ENCODE data around the gene TNIK. TPM values are rescaled to one million over a fixed set of nuclear protein-coding genes. Genes with fewer than 3 reads are reported as not detected.

The TNIK gene
- total RNA-seq, 4 donors from 2014 or later = 32.9 to 52.0 (median 40.2) TPM

DNA sequence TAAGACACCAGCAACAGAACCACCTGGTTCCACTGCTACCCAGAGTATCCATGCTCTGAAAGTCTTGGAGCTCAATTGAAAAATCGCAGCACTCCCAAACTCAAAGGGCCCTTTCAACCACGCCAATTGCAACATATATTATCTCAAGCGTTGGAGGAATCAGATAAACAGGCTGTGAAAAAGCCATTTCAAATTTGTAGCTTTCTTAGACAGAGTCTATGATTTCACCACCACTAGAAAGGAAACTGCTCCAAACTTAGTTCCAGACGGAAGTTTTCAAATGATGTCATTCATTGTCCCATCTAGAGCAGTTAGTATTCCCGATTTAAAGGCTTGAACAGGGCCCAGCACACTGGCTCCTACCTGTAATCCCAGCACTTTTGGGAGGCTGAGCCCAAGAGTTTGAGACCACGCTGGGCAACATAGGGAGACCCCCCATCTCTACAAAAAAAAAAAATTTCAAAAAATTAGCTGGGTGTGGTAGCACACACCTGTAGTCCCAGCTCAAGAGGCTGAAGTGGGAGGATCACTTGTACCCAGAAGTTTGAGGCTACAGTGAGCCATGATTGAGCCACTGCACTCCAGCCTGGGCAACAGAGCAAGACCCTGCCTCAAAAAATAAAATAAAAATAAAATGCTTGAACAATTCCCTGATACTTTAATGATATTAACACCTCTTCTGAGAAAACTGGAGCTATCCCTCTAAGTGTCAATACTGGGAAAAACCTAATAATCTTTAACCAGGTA, 16.8 kb downstream of the TNIK start:
- Histone ChIP-seq H3K4me1 (peaks cover 0 to 12% (median 0%) of the 10 kb centered on the region in 4 donors), H3K27ac (no peak overlapping the region), H3K36me3 (no peaks in the 10 kb centered on the region), H3K9me3 (no peaks in the 10 kb centered on the region), H3K4me3 (no peak overlapping the region), H3K27me3 (no peaks in the 10 kb centered on the region)
- no peak for TF ChIP-seq POLR2AphosphoS5 (IDR thresholded peaks at IDR 0.05)
- no peak for TF ChIP-seq POLR2A (IDR thresholded peaks at IDR 0.05)
- TF ChIP-seq CTCF (IDR thresholded peaks at IDR 0.05) = no peak
- no peak for TF ChIP-seq EP300 (IDR thresholded peaks at IDR 0.05; ENCODE audit: low read depth)
- intact Hi-C loops (cut with DNase I; ENCODE audit: low total_unique reads) (no loop called here), in situ Hi-C loops (cut with MboI; ENCODE audit: low pct_ligation_motif_present in 1 of 4, low pct_unique_long_range_greater_than_20kb in 1 of 4, low sequenced_read_pairs in 3 of 4) (no loop called here)
- no peak for DNase-seq
- 66 to 73% methylated on average over 2 to 6 of the region's 6 CpGs for WGBS, 2 donors (ENCODE audit: low coverage in 1 of 2)

- Histone ChIP-seq H3K27ac (no peak overlapping the region), H3K4me3 (no peak overlapping the region), H3K4me1 (peaks cover 0 to 12% (median 3%) of the 10 kb centered on the region in 4 donors), H3K27me3 (no peaks in the 10 kb centered on the region), H3K9me3 (no peaks in the 10 kb centered on the region), H3K36me3 (no peaks in the 10 kb centered on the region)
- intact Hi-C loops (cut with DNase I; ENCODE audit: low total_unique reads) (no loop called here), in situ Hi-C loops (cut with MboI; ENCODE audit: low pct_ligation_motif_present in 1 of 4, low pct_unique_long_range_greater_than_20kb in 1 of 4, low sequenced_read_pairs in 3 of 4) (no loop called here)
- whole genome bisulfite sequencing, 2 donors (ENCODE audit: low coverage in 1 of 2) = 70 to 79% methylated on average over 2 of the region's 2 CpGs
- DNase-seq = no peak
- TF ChIP-seq POLR2A (IDR thresholded peaks at IDR 0.05) (no peak), POLR2AphosphoS5 (IDR thresholded peaks at IDR 0.05) (no peak), EP300 (IDR thresholded peaks at IDR 0.05; ENCODE audit: low read depth) (no peak), CTCF (IDR thresholded peaks at IDR 0.05) (no peak)
These were observed 18.0 kb downstream of the TNIK start for GRCh38 chr3:171442184-171442583.

DNA sequence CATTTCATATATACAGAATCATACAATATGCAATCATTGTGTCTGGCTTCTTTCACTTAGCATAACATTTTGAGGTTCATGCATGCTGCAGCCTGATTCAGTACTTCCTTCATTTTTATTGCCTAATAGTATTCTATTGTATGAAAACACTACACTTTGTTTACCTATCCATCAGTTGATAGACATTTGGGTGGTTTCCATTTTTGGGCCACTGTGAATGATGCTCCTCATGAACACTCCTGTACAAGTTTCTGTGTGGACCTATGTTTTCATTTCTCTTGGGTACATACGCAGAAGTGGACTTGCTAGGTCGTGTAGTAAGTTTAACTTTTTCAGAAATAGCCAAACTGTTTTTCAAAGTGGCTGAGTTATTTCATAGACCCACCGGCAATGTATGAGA, 18.8 kb downstream of the TNIK start:
- no peak for DNase-seq
- Histone ChIP-seq H3K4me1 (peaks cover 0 to 12% (median 3%) of the 10 kb centered on the region in 4 donors), H3K36me3 (no peaks in the 10 kb centered on the region), H3K9me3 (no peaks in the 10 kb centered on the region), H3K27me3 (no peaks in the 10 kb centered on the region), H3K4me3 (no peak overlapping the region), H3K27ac (no peak overlapping the region)
- no peak for TF ChIP-seq POLR2A (IDR thresholded peaks at IDR 0.05)
- TF ChIP-seq POLR2AphosphoS5 (IDR thresholded peaks at IDR 0.05) = no peak
- TF ChIP-seq EP300 (IDR thresholded peaks at IDR 0.05; ENCODE audit: low read depth) = no peak
- TF ChIP-seq CTCF (IDR thresholded peaks at IDR 0.05) = no peak
- intact Hi-C loops (cut with DNase I; ENCODE audit: low total_unique reads) (no loop called here), in situ Hi-C loops (cut with MboI; ENCODE audit: low pct_ligation_motif_present in 1 of 4, low pct_unique_long_range_greater_than_20kb in 1 of 4, low sequenced_read_pairs in 3 of 4) (no loop called here)
- 85 to 100% methylated on average over 2 to 3 of the region's 3 CpGs for WGBS, 2 donors (ENCODE audit: low coverage in 1 of 2)

GRCh38 chr3:171439996-171440395, 20.2 kb downstream of the TNIK start:
- in situ Hi-C loops (cut with MboI; ENCODE audit: low pct_ligation_motif_present in 1 of 4, low pct_unique_long_range_greater_than_20kb in 1 of 4, low sequenced_read_pairs in 3 of 4) (no loop called here), intact Hi-C loops (cut with DNase I; ENCODE audit: low total_unique reads) (no loop called here)
- Histone ChIP-seq H3K9me3 (no peaks in the 10 kb centered on the region), H3K4me1 (peaks cover 0 to 12% (median 3%) of the 10 kb centered on the region in 4 donors), H3K27ac (no peak overlapping the region), H3K27me3 (no peaks in the 10 kb centered on the region), H3K36me3 (no peaks in the 10 kb centered on the region), H3K4me3 (no peak overlapping the region)
- no peak for DNase-seq
- TF ChIP-seq POLR2AphosphoS5 (IDR thresholded peaks at IDR 0.05) = no peak
- no peak for TF ChIP-seq CTCF (IDR thresholded peaks at IDR 0.05)
- TF ChIP-seq EP300 (IDR thresholded peaks at IDR 0.05; ENCODE audit: low read depth) = no peak
- no peak for TF ChIP-seq POLR2A (IDR thresholded peaks at IDR 0.05)
- 80 to 91% methylated on average over 1 to 2 of the region's 2 CpGs for WGBS, 2 donors (ENCODE audit: low coverage in 1 of 2)
